HUES64 (cell line): ENCODE data around the gene MTREX.

Experiments used
- H3K27ac ChIP-seq: 2 replicates; pipeline ENCODE4 v1.7.0; 2013; ENCODE audit warnings: low read depth, low read length, inconsistent platforms
- H3K27me3 ChIP-seq: 2 replicates; pipeline ENCODE4 v1.6.1; 2013; ENCODE audit warnings: mild to moderate bottlenecking, low read length; ENCODE audit not compliant: insufficient read depth
- H3K36me3 ChIP-seq: 2 replicates; pipeline ENCODE4 v1.6.1; 2013; ENCODE audit warnings: mild to moderate bottlenecking, low read length; ENCODE audit not compliant: insufficient read depth
- H3K4me1 ChIP-seq: 2 replicates; pipeline ENCODE4 v1.6.1; 2013; ENCODE audit warnings: mild to moderate bottlenecking, low read length, moderate library complexity; ENCODE audit not compliant: insufficient read depth
- H3K4me3 ChIP-seq: 2 replicates; pipeline ENCODE4 v1.5.1; 2013; ENCODE audit warnings: mild to moderate bottlenecking, low read length, moderate library complexity
- H3K9ac ChIP-seq: 2 replicates; pipeline ENCODE4 v1.6.1; 2013; ENCODE audit warnings: mild to moderate bottlenecking, low read depth, low read length
- H3K9me3 ChIP-seq: 2 replicates; pipeline ENCODE4 v1.6.1; 2013; ENCODE audit warnings: low read depth, low read length; ENCODE audit not compliant: insufficient read depth
- WGBS: fragments of 150-250, 120-280 bp; methylation state at CpG from one replicate; pipeline ENCODE4 v1.1.7; 2013; ENCODE audit warnings: missing lambda C conversion rate; 5-methylcytosine and 5-hydroxymethylcytosine counted together

MTREX gene

DNA sequence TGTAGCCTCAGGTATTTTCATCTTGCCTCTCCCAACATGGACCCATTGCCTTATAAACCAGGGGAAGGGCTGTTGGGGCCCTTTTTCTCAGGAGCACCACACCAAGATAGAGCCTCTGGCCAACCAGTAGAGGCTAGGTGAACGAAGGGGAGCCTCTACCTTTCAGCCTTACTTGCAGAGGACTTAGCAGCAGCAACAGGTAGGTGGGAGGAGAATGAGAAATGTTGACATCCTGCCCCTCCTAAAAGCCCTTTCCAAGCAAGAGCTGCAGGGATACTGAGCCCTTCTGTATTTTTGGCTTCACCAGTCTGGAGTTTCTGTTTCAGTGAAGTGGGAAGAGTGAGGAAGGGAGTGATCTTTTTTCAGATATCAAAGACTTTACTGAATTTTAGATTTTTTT is 77.4 kb downstream of the MTREX start:
- no peak overlapping the region for H3K4me3 ChIP-seq
- no peak overlapping the region for H3K9ac ChIP-seq
- no peaks in the 10 kb centered on the region for H3K9me3 ChIP-seq
- H3K27me3 ChIP-seq = no peaks in the 10 kb centered on the region
- no peak overlapping the region for H3K27ac ChIP-seq
- peaks cover 5% of the 10 kb centered on the region; the same call in 1 of the 2 replicates for H3K4me1 ChIP-seq
- peaks cover 90% of the 10 kb centered on the region for H3K36me3 ChIP-seq
- WGBS = 89% methylated on average over 1 of the region's 1 CpG

- Histone ChIP-seq H3K27ac (no peak overlapping the region), H3K27me3 (no peaks in the 10 kb centered on the region), H3K9me3 (peaks cover 5% of the 10 kb centered on the region; the same call in 1 of the 2 replicates), H3K9ac (no peak overlapping the region), H3K4me3 (no peak overlapping the region), H3K36me3 (peaks cover 90% of the 10 kb centered on the region), H3K4me1 (peaks cover 5% of the 10 kb centered on the region; the same call in 1 of the 2 replicates)
- WGBS = 100% methylated on average over 3 of the region's 3 CpGs
Measured at GRCh38 chr5:55385846-55386245, 78.1 kb downstream of the MTREX start.

- Histone ChIP-seq H3K36me3 (peaks cover 90% of the 10 kb centered on the region), H3K9ac (no peak overlapping the region), H3K27ac (no peak overlapping the region), H3K4me1 (peaks cover 5% of the 10 kb centered on the region; the same call in 1 of the 2 replicates), H3K27me3 (no peaks in the 10 kb centered on the region), H3K4me3 (no peak overlapping the region), H3K9me3 (peaks cover 7% of the 10 kb centered on the region; the same call in 1 of the 2 replicates)
- WGBS = 100% methylated on average over 1 of the region's 1 CpG
Measured at GRCh38 chr5:55386356-55386755, 78.6 kb downstream of the MTREX start.

- peaks cover 92% of the 10 kb centered on the region for H3K36me3 ChIP-seq
- no peak overlapping the region for H3K4me3 ChIP-seq
- no peaks in the 10 kb centered on the region for H3K27me3 ChIP-seq
- peaks cover 5% of the 10 kb centered on the region; the same call in 1 of the 2 replicates for H3K4me1 ChIP-seq
- WGBS = 96% methylated on average over 1 of the region's 2 CpGs
- peaks cover 22% of the 10 kb centered on the region for H3K9me3 ChIP-seq
- no peak overlapping the region for H3K27ac ChIP-seq
- H3K9ac ChIP-seq = no peak overlapping the region
Measured at GRCh38 chr5:55387865-55388264, 80.1 kb downstream of the MTREX start.

DNA sequence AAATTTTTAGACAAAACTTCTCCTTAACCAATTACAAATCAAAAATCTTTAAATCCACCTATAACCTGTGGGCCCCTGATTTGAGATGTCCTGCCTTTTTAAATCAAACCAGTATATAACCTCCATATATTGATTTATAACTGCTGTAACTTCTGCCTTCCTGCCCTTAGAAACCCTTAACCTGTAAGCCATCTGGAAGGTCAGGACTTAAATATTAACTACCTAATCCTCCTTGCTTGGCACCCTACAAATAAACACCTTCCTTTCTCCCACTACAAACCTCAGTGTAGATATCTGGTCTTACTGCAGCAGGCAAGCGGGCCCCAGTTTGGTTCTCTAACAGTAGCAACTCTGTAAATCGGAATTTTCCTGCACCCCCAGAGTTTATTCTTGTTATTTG is 83.9 kb downstream of the MTREX start:
- peaks cover 86% of the 10 kb centered on the region for H3K36me3 ChIP-seq
- H3K9me3 ChIP-seq = peaks cover 24% of the 10 kb centered on the region
- no peak overlapping the region for H3K27ac ChIP-seq
- peaks cover 5% of the 10 kb centered on the region; the same call in 1 of the 2 replicates for H3K4me1 ChIP-seq
- no peak overlapping the region for H3K9ac ChIP-seq
- whole genome bisulfite sequencing = 87% methylated on average over 2 of the region's 2 CpGs
- H3K4me3 ChIP-seq = no peak overlapping the region
- no peaks in the 10 kb centered on the region for H3K27me3 ChIP-seq

DNA sequence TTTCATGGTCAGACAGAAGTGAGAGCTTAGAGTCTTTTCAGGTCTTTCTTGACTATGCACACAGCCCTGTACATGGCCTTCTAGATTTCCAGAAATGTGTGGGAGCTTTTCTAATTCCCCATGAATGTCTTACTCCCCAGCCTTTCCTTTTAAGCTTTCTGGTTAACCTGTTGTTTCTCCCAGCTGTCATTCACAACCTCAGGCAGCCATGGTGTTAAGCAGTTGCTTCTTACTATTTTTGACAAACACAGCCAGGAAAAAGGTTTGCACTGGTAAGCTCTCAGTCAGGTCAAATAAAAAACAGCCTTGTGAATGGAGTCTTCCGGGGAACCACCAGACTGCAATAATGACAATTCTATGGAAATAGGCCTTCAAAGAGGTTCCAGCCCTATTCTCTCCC is 84.9 kb downstream of the MTREX start:
- H3K4me3 ChIP-seq = no peak overlapping the region
- H3K27me3 ChIP-seq = no peaks in the 10 kb centered on the region
- no peak overlapping the region for H3K9ac ChIP-seq
- peaks cover 24% of the 10 kb centered on the region for H3K9me3 ChIP-seq
- WGBS = 100% methylated on average over 1 of the region's 1 CpG
- H3K36me3 ChIP-seq = peaks cover 86% of the 10 kb centered on the region
- H3K27ac ChIP-seq = no peak overlapping the region
- peaks cover 5% of the 10 kb centered on the region; the same call in 1 of the 2 replicates for H3K4me1 ChIP-seq

GRCh38 chr5:55393501-55394175 is 85.8 kb downstream of the MTREX start:
- peaks cover under 1% of the 10 kb centered on the region; the same call in 1 of the 2 replicates for H3K4me1 ChIP-seq
- no peak overlapping the region for H3K27ac ChIP-seq
- no peaks in the 10 kb centered on the region for H3K27me3 ChIP-seq
- peaks cover 86% of the 10 kb centered on the region for H3K36me3 ChIP-seq
- H3K9ac ChIP-seq = no peak overlapping the region
- H3K9me3 ChIP-seq = peaks cover 24% of the 10 kb centered on the region
- 93% methylated on average over 1 of the region's 2 CpGs for WGBS
- H3K4me3 ChIP-seq = no peak overlapping the region

DNA sequence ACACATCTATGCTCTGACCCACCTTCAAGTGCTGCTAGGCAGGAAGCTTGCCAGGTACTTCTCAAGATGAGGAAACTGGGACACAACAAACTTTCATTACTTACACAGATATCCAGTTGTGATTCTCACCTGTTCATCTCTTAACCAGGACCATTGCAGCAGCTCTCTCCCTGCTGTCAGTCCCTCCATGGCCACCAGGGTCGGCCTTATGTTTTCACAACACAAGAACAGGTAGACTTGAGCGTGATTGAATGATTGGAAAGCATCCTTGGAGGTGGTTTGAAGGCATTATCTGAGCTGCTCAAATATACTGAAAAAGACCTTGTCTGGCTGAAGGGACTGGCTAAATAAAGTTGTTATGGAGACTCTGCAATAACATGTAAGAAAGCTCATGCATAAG is 94.4 kb downstream of the MTREX start:
- H3K36me3 ChIP-seq = peaks cover 89% of the 10 kb centered on the region
- H3K27me3 ChIP-seq = no peaks in the 10 kb centered on the region
- 50% methylated on average over 2 of the region's 2 CpGs for WGBS

DNA sequence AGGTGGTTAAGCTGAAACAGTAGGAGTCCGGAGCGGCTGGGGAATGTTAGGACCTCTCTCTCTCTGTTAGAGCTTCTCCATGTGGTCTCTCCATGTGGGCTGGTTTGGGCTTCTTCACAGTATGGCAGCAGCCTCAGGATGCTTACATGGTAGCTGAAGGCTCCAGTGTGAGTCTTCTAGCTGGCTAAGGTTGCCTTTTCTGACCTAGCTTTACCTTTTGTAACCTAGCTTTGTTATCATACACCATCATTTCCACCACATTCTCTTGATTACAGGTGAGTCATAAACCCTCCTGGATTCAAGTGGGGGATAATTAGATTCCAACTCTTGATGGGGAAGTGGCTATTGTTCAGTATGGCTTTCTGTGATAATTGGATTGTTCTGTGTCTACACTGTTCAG is 98.5 kb downstream of the MTREX start:
- Histone ChIP-seq H3K27me3 (no peaks in the 10 kb centered on the region), H3K9ac (no peak overlapping the region), H3K4me1 (no peaks in the 10 kb centered on the region), H3K4me3 (no peak overlapping the region), H3K27ac (no peak overlapping the region), H3K9me3 (no peaks in the 10 kb centered on the region), H3K36me3 (peaks cover 89% of the 10 kb centered on the region)
- 96% methylated on average over 2 of the region's 2 CpGs for WGBS

More for the DNA sequence above, 94.4 kb downstream of the MTREX start:
- Histone ChIP-seq H3K9ac (no peak overlapping the region), H3K27ac (no peak overlapping the region), H3K4me3 (no peak overlapping the region), H3K9me3 (no peaks in the 10 kb centered on the region), H3K4me1 (no peaks in the 10 kb centered on the region)

DNA sequence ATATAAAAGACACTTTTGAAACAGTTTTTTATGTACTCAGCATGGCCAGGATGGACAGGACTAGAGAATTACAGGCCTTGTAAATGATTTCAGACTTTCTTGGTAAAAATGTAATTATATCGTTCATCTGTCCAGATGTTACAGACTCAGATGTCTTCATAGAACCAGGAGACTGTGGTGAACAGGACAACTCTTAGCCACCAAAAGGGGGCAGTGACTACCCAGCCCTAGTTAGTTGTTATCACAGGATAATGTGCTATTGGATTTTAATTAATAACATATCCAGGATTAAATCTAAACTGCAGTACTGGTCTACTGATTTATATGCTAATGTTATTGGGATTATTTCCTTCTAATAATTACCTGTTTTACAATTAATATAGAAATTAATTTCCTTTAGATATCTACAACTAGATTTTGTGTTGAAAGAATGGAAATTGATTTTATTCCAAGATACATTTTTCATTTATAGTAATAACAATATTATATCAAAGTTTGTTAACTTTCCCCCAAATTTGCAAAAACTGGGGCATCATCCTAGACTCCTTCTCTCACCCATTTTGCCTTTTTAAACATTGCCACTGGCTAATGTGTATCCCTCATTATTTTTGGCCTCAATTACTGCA is 99.4 kb downstream of the MTREX start:
- peaks cover 88% of the 10 kb centered on the region for H3K36me3 ChIP-seq
- no peaks in the 10 kb centered on the region for H3K4me1 ChIP-seq
- no peak overlapping the region for H3K27ac ChIP-seq
- no peaks in the 10 kb centered on the region for H3K27me3 ChIP-seq
- no peak overlapping the region for H3K9ac ChIP-seq
- 90% methylated on average over 1 of the region's 1 CpG for WGBS
- no peak overlapping the region for H3K4me3 ChIP-seq
- no peaks in the 10 kb centered on the region for H3K9me3 ChIP-seq

- no peaks in the 10 kb centered on the region for H3K4me1 ChIP-seq
- 95% methylated on average over 3 of the region's 3 CpGs for WGBS
Measured at GRCh38 chr5:55407984-55408383, 100.2 kb downstream of the MTREX start.

More at GRCh38 chr5:55407984-55408383, 100.2 kb downstream of the MTREX start:
- Histone ChIP-seq H3K4me3 (no peak overlapping the region), H3K27me3 (no peaks in the 10 kb centered on the region), H3K27ac (no peak overlapping the region), H3K9me3 (no peaks in the 10 kb centered on the region), H3K9ac (no peak overlapping the region), H3K36me3 (peaks cover 85% of the 10 kb centered on the region)
